GM18909 (cell line): Measurements from ENCODE around the gene ACKR4.
"Not testable (repeated sequence)": the region's sequence is repeated elsewhere in the genome, so short reads cannot be mapped to it uniquely, and the experiment has no call there.

ENCODE experiments used
- ATAC-seq: cut with Tn5 transposase; IDR thresholded peaks from one replicate; pipeline ENCODE4 v1.9.1; 2021; ENCODE audit warnings: mild to moderate bottlenecking; ENCODE audit not compliant: unreplicated experiment, poor library complexity

Gene ACKR4

DNA sequence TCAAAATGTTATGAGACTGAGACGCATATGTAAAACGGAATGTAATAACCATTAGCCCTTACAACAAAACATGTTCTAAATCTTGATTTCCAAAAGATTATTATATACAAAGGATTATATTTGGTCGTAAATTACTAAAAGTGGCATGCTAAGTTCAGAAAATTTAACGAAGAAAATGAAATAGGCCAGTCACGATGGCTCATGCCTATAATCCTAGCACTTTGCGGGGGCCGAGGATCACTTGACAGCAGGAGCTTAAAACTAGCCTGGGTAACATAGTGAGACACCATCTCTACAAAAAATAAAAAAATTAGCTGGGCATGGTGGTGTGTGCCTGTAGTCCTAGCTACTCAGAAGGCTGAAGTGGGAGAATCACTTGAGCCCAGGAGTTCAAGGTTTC, 33.5 kb downstream of the ACKR4 start:
- ATAC-seq = no peak

DNA sequence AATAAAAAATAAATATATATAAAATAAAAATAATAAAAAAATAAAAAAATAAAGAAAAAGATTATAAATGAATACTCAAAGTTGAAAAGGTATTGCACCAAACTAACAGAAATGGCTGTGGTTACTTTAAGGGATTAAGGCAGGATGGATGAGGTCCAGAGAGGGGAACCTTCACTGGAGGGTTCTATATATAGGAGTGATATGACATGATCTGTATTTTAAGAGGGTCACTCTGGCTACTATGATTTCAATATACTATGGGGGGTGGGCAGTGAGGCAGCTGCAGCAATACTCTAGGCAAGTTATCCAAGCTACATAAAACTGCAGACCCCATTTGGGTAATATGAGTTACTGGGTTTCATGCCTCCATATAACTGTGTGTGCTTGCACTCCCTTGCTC, 38.0 kb downstream of the ACKR4 start:
- ATAC-seq = no peak

DNA sequence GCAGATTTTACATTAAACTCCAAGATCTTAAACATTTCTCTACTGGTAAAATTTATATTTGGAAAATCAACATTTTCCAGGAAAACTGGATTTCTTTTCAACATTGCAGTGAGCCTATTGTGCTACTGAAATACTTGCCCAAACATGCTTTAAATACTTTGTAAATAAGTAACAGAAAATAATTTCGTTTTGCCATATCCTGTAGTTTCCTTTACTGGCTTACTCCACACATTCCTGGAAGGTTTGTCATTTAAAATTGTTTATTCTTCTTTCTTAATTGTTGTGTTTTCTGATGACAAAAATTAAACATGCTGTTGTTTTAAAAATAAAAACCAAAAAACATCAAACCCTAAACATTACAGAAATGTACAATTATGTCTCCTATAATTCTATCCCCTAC, 40.5 kb downstream of the ACKR4 start:
- no peak for ATAC-seq

DNA sequence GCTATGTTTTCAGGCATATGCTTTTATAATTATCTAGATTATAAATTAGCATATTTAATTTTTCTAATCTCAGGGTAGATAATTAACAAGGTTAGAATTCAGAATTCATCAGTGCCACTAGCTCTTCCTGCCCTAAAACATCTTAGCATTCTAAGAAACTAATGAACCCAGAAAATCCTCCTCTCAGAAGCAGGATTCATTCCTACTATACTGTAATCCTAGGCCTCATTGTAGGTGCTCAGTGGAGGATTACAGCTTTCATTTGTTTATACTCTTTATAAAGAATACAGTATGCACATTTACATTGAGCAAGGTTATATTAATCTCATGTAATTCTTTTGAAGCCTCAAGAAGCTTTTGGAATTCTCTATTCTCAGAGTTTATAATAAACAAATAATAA, 41.6 kb downstream of the ACKR4 start:
- no peak for ATAC-seq

DNA sequence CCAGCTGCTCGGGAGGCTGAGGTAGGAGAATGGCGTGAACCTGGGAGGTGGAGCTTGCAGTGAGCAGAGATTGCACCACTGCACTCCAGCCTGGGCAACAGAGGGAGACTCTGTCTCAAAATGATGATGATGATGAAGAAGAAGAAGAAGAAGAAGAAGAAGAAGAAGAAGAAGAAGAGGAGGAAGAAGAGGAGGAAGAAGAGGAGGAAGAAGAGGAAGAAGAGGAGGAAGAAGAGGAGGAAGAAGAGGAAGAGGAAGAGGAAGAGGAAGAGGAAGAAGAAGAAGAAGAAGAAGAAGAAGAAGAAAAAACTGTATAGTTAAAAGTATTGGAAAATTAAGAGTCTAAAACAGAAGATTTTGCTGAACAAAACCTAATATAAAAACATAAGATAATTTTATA, 44.4 kb downstream of the ACKR4 start:
- ATAC-seq = not testable (repeated sequence)

DNA sequence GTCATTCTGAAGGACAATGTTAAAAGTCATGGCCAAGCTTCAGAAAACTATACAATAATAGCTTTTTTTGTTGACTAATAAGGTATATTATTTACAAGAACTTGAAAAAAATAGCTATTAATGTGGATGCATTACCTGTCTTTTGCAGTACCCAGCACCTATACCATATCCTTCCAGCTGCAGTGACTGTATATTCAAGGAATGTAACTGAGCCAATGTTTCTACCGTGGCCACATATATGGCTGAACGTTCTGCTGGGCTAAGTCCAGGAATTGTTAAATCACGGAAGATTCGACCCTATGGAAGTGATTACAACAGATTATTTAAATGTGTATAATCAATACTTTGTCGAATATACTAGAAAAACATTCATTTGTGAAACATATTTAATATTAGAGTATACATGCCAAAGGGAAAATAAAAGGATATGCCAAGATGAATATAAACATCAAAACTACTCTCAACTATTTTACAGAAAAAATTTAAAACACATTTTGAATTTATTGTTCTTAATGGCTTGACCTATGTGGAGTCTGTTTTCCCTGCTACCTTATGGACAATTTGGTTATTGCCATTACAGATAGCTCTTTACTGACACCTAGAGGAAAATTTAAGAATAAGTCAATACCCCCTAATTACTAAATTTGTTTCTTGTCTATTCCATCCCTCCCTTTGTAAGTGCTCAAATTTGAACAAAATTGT, 44.9 kb downstream of the ACKR4 start:
- no peak for ATAC-seq

DNA sequence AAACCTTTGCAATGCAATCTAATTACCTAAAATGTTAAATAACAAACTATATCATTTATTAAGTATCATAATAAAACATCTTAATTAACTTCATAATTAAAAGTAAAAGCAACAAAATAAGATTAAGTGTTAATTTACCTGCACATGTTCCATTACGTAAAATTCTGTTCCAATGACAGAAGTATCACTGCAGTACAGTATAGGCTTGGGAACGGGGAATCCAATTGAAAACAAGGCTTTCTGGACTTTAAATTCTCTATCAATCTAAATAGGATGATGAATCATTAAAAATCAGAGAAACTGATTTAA, 45.4 kb downstream of the ACKR4 start:
- ATAC-seq = no peak

DNA sequence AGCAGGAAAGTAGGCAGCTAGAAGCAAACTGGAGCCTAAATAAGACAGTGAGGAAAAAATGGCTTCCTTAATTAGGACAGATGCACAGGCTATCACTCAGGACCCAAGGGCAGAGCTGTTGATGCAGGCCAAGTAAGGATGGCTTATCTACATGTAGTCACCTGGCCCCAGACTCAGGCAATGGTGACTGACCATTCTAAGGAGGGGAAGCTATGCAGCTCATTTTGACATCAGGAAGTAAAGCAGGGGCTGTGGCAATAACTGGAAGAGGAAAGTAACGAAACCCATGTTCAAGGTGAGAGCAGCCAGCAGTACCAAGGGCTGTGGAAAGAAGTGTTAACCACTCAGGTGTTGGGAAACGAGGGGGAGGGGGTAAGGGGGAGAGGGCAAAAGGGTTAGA, 46.3 kb downstream of the ACKR4 start:
- ATAC-seq = no peak

DNA sequence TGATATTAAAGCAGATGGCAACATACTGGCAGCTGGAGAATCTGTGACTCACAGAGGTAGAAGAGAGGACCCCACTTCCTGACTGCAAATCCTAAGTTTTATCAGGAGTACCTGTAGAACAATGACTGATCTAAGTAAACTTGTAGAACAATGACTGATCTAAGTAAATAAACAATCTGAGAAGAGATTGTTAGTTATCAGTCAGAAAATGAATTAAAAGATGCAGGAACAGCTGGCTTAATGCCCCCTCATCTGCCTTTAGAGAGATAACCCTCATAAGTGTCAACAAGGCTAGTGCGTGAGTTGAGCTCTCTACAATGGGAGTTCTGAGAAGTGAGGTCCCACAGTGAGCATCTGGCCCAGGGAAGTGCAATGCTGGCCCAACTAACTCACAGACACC, 48.0 kb downstream of the ACKR4 start:
- ATAC-seq = no peak

DNA sequence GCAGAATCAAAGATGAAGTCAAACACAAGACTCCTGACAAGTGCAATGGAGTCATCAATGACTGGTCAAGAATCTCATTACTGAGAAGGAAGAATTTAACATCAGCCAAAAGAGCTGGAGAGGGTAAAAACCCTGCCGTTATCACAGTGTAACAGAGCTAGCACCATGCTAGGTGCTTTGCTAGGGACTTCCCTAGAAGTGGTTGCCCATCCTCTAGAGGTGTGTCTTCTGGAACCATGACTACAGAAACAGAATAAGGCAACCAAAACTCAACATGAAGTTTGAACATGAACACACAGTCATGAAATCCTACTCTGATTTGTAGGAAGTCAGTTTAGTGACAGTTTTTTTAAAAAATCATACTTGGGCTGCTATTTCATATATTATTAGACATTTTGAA, 53.1 kb downstream of the ACKR4 start:
- no peak for ATAC-seq
